K562 (cell line): ENCODE measurements around the gene C1QTNF5. TPM values are rescaled to one million over a fixed set of nuclear protein-coding genes. Genes with fewer than 3 reads are reported as not detected.

Source experiments
- ATF1 ChIP-seq, 2 experiments: fragments of 450-650 bp in 1 of 2; IDR thresholded peaks; 2 replicates each; pipeline ENCODE4 v1.6.1; 2016; ENCODE audit warnings: missing compliant biosample characterization in 1 of 2, missing genetic modification characterization in 1 of 2
- BHLHE40 ChIP-seq: IDR thresholded peaks from 2 replicates; pipeline ENCODE4 v1.6.1; 2011; ENCODE audit warnings: low read length, improper control_type of control experiment
- BRD4 ChIP-seq: fragments of 200-600 bp; sonication (generic); IDR thresholded peaks from 2 replicates; pipeline ENCODE4 v1.6.1; 2017; ENCODE audit warnings: inconsistent platforms
- CBX1 ChIP-seq: sonication (generic); IDR thresholded peaks from 2 replicates; pipeline ENCODE4 v1.6.1; 2016; ENCODE audit warnings: antibody characterized with exemption, low read depth, mild to moderate bottlenecking
- CBX5 ChIP-seq: IDR thresholded peaks from 2 replicates; pipeline ENCODE4 v1.6.1; 2014; ENCODE audit warnings: low read depth, borderline replicate concordance
- FOXK2 ChIP-seq, 2 experiments: fragments of 450-650 bp; IDR thresholded peaks in 1 of 2; conservative IDR thresholded peaks in 1 of 2; 2 replicates each; pipeline ENCODE4 v1.6.1; 2016; ENCODE audit warnings: low read depth in 2 of 2, mild to moderate bottlenecking in 1 of 2
- HDAC2 ChIP-seq: fragments of 450-650 bp; IDR thresholded peaks from 2 replicates; pipeline ENCODE4 v1.6.1; 2016; ENCODE audit warnings: mild to moderate bottlenecking
- JUND ChIP-seq, 2 experiments: IDR thresholded peaks; 2 replicates in 1 of 2; 3 replicates in 1 of 2; pipeline ENCODE4 v1.6.1; 2011; ENCODE audit warnings: borderline replicate concordance in 2 of 2, low read depth in 2 of 2, low read length in 2 of 2, improper control_type of control experiment in 1 of 2, missing biosample characterization in 1 of 2, missing genetic modification characterization in 1 of 2, missing genetic modification reagents in 1 of 2
- KLF13 ChIP-seq: fragments of 450-650 bp; IDR thresholded peaks from 2 replicates; pipeline ENCODE4 v1.6.1; 2016; ENCODE audit warnings: missing genetic modification characterization, low read depth, mild to moderate bottlenecking, missing compliant biosample characterization, moderate library complexity, borderline replicate concordance
- MEIS2 ChIP-seq: fragments of 450-650 bp; IDR thresholded peaks from 2 replicates; pipeline ENCODE4 v1.6.1; 2014; ENCODE audit warnings: mild to moderate bottlenecking; ENCODE audit not compliant: partially characterized antibody
- MXI1 ChIP-seq: IDR thresholded peaks from 2 replicates; pipeline ENCODE4 v1.6.1; 2011; ENCODE audit warnings: low read depth, mild to moderate bottlenecking, improper control_type of control experiment, low read length
- NCOA1 ChIP-seq: fragments of 450-650 bp; IDR thresholded peaks from 2 replicates; pipeline ENCODE4 v1.6.1; 2016; ENCODE audit warnings: low read depth
- RCOR1 ChIP-seq, 2 experiments: IDR thresholded peaks; 2 replicates each; pipeline ENCODE4 v1.6.1; 2012; ENCODE audit warnings: low read depth in 2 of 2, low read length in 2 of 2, borderline replicate concordance in 1 of 2, improper control_type of control experiment in 1 of 2
- RFX7 ChIP-seq: fragments of 250-450 bp; sonication (Bioruptor Pico); IDR thresholded peaks from 2 replicates; pipeline ENCODE4 v1.5.1; 2021; ENCODE audit warnings: mild to moderate bottlenecking
- TBL1XR1 ChIP-seq, 2 experiments: IDR thresholded peaks; 2 replicates each; pipeline ENCODE4 v1.6.1; 2012; ENCODE audit warnings: improper control_type of control experiment in 2 of 2, low read length in 2 of 2, mild to moderate bottlenecking in 1 of 2
- TEAD4 ChIP-seq, 2 experiments: sonication (generic) in 1 of 2; formaldehyde crosslinking in 1 of 2; IDR thresholded peaks; 2 replicates each; pipeline versions ENCODE4 v1.6.1 to v1.8.0; 2012 to 2022; ENCODE audit warnings: borderline replicate concordance in 1 of 2, inconsistent platforms in 1 of 2, low read length in 1 of 2, mild to moderate bottlenecking in 1 of 2, missing genetic modification reagents in 1 of 2
- ZBTB7A ChIP-seq: IDR thresholded peaks from 2 replicates; pipeline ENCODE4 v1.6.1; 2011; ENCODE audit warnings: low read depth, mild to moderate bottlenecking, low read length, moderate library complexity, borderline replicate concordance; ENCODE audit not compliant: control insufficient read depth
- ZEB2 ChIP-seq: fragments of 450-650 bp; IDR thresholded peaks from 2 replicates; pipeline ENCODE4 v1.6.1; 2016
- ZNF75A ChIP-seq: fragments of 450-650 bp; formaldehyde crosslinking; IDR thresholded peaks from 2 replicates; pipeline ENCODE4 v1.4.0; 2020; ENCODE audit warnings: mild to moderate bottlenecking
- polyA plus RNA-seq, 8 experiments: library from polyadenylated mRNA; depleted of rRNA in 4 of 8; stranded (reverse) in 5 of 8; unstranded in 3 of 8; fragments of >200 nt; fragmentation: Nextera tagmentation in 2 of 8; fragmentation: Illumina TruSeq in 1 of 8; extraction: Ambion mirVana in 2 of 8; extraction: Trizol in 1 of 8; gene quantifications; 2 replicates each; pipeline versions ENCODE4 v1.2.1 to v1.2.3, GENCODE V29; 2011 to 2014; ENCODE audit warnings: inconsistent platforms in 1 of 8, missing spikeins in 1 of 8
- total RNA-seq, 7 experiments: library from RNA; depleted of rRNA in 6 of 7; stranded (reverse); fragments of >200 nt in 6 of 7; fragmentation: Illumina TruSeq in 2 of 7; extraction: Trizol in 2 of 7; gene quantifications; 2 replicates each; pipeline versions ENCODE4 v1.2.1 to v1.2.3, GENCODE V29; 2011 to 2021; ENCODE audit warnings: low replicate concordance in 1 of 7
- TF ChIP-seq, protein P1 (sequence below), 2 experiments: IDR thresholded peaks; 2 replicates each; pipeline ENCODE4 v1.6.1; 2011; ENCODE audit warnings: borderline replicate concordance in 1 of 2, control low read depth in 1 of 2, low read depth in 1 of 2, low read length in 1 of 2, mild to moderate bottlenecking in 1 of 2, mixed read lengths in 1 of 2, moderate library complexity in 1 of 2; ENCODE audit not compliant: insufficient read depth in 1 of 2, insufficient read length in 1 of 2, poor library complexity in 1 of 2, severe bottlenecking in 1 of 2; ENCODE audit errors: extremely low read depth in 1 of 2
- TF ChIP-seq, protein P2 (sequence below): sonication (generic); formaldehyde crosslinking; IDR thresholded peaks from 2 replicates; pipeline ENCODE4 v1.8.1; 2022; ENCODE audit warnings: missing genetic modification reagents
- TF ChIP-seq, protein P3 (sequence below): sonication (generic); formaldehyde crosslinking; IDR thresholded peaks from 2 replicates; pipeline ENCODE4 v1.9.0; 2022; ENCODE audit warnings: mild to moderate bottlenecking, missing genetic modification reagents

C1QTNF5 gene
- total and polyA plus RNA-seq, 9 of the 15 experiments (the other 6 are each of a cell fraction or from before 2014, with no cell fraction given), result 0.07 to 0.76 (median 0.24) TPM; not detected in 1

DNA sequence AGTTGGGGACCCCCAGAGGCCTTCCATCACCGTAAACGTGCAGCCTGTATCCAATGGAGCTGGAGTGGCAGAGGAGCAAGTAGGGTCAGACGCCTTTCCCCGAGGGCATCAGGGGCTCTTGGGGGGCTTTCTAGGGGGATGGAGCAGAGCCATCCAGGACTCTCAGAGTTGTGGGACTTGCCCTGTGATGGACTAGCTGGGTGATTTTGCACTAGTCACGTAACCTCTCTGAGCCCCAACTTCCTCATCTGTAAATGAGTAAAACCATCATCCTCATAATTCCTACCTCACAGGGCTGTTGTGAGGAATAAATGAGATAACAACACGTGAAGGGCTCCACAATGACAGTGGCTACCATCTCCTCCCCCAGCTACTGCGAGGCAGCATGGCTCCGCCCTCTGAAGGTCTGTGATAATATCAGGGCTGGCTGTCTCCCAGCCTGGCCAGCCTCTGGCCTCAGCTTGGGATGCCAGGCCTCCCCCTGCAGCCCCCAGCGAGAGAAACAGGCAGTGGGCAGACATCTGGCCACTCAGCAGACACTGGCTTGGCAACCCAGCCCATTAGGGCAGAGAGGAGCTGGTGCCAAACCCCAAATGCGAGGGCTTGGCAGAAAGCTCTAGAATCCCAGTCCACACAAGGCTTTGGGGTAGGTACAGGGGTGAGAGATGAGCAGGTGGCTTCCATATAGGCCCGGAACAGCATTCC is 34.1 kb upstream of the C1QTNF5 start (continued):
- TF ChIP-seq ZBTB7A (peak; percentile 18; the same call in 1 of the 2 replicates), CBX1 (0 out of 2 replicates have a peak, but pooled peaks have one; percentile 19), HDAC2 (0 out of 2 replicates have a peak, but pooled peaks have one; percentile 39), TEAD4 (IDR thresholded peaks at IDR 0.05; ENCODE audit: low read length) (peak; percentile 26; the same call in 1 of the 2 replicates), TEAD4 (CRISPR knock-in tag; IDR thresholded peaks at IDR 0.05; ENCODE audit: borderline replicate concordance) (no peak), JUND (IDR thresholded peaks at IDR 0.05; ENCODE audit: borderline replicate concordance, low read depth, low read length) (0 out of 2 replicates have a peak, but pooled peaks have one; percentile 43), JUND (tag; IDR thresholded peaks at IDR 0.05; ENCODE audit: borderline replicate concordance, low read depth, low read length) (no peak; the same call in 1 of the 3 replicates), ZEB2 (peak; percentile 56; the same call in 1 of the 2 replicates), ZNF75A (CRISPR knock-in tag) (no peak), CBX5 (0 out of 2 replicates have a peak, but pooled peaks have one; percentile 5), NCOA1 (0 out of 2 replicates have a peak, but pooled peaks have one; percentile 36), RCOR1 (IDR thresholded peaks at IDR 0.05; ENCODE audit: borderline replicate concordance in 1 of 2, low read depth in 2 of 2, low read length in 2 of 2) (peak in 1 of 2 experiments; percentile 65; a peak in 2 of 4 replicates), TBL1XR1 (IDR thresholded peaks at IDR 0.05; ENCODE audit: low read length in 2 of 2) (0 out of 4 replicates have a peak, but pooled peaks of 1 of the 2 experiments have one; percentile 41), KLF13 (tag) (no peak), ATF1 (CRISPR knock-in tag; IDR thresholded peaks at IDR 0.05) (no peak), ATF1 (tag; IDR thresholded peaks at IDR 0.05) (peak; percentile 52; the same call in 1 of the 2 replicates), MXI1 (0 out of 2 replicates have a peak, but pooled peaks have one; percentile 57), MEIS2 (peak; percentile 29), RFX7 (no peak), FOXK2 (conservative IDR thresholded peaks at IDR 0.05 in 1 of 2, IDR thresholded peaks at IDR 0.05 in 1 of 2; ENCODE audit: low read depth in 2 of 2) (peak; percentile 52 to 72; a peak in 3 of 4 replicates), BRD4 (no peak), BHLHE40 (peak; percentile 93)
- TF ChIP-seq, protein P1, sequence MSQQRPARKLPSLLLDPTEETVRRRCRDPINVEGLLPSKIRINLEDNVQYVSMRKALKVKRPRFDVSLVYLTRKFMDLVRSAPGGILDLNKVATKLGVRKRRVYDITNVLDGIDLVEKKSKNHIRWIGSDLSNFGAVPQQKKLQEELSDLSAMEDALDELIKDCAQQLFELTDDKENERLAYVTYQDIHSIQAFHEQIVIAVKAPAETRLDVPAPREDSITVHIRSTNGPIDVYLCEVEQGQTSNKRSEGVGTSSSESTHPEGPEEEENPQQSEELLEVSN (IDR thresholded peaks at IDR 0.05; ENCODE audit: borderline replicate concordance in 1 of 2, extremely low read depth in 1 of 2, insufficient read depth in 1 of 2, insufficient read length in 1 of 2, low read depth in 1 of 2, low read length in 1 of 2, poor library complexity in 1 of 2, severe bottlenecking in 1 of 2), result peak; percentile 20 to 41
- TF ChIP-seq, protein P2, sequence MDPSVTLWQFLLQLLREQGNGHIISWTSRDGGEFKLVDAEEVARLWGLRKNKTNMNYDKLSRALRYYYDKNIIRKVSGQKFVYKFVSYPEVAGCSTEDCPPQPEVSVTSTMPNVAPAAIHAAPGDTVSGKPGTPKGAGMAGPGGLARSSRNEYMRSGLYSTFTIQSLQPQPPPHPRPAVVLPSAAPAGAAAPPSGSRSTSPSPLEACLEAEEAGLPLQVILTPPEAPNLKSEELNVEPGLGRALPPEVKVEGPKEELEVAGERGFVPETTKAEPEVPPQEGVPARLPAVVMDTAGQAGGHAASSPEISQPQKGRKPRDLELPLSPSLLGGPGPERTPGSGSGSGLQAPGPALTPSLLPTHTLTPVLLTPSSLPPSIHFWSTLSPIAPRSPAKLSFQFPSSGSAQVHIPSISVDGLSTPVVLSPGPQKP, result no peak
- TF ChIP-seq, protein P3, sequence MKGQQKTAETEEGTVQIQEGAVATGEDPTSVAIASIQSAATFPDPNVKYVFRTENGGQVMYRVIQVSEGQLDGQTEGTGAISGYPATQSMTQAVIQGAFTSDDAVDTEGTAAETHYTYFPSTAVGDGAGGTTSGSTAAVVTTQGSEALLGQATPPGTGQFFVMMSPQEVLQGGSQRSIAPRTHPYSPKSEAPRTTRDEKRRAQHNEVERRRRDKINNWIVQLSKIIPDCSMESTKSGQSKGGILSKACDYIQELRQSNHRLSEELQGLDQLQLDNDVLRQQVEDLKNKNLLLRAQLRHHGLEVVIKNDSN (CRISPR knock-in tag), result peak; percentile 80
